ENCODE results near the gene RNF130.

GRCh38 chr5:179991106-179991505, 80.5 kb downstream of the RNF130 start:
- TF ChIP-seq CREB1 (IDR thresholded peaks at IDR 0.05; ENCODE audit: low read depth), result no peak
- no peak for TF ChIP-seq RAD21 (IDR thresholded peaks at IDR 0.05; ENCODE audit: low read depth)
- no peak for TF ChIP-seq MAX (IDR thresholded peaks at IDR 0.05)
- TF ChIP-seq EP300 (IDR thresholded peaks at IDR 0.05; ENCODE audit: borderline replicate concordance), result no peak
- no peak for TF ChIP-seq TEAD4 (IDR thresholded peaks at IDR 0.05)
- TF ChIP-seq CEBPB (IDR thresholded peaks at IDR 0.05), result no peak
- TF ChIP-seq TAF1 (IDR thresholded peaks at IDR 0.05; ENCODE audit: low read depth), result no peak
- no peak for TF ChIP-seq YY1 (IDR thresholded peaks at IDR 0.05; ENCODE audit: low read depth)
- no peak for TF ChIP-seq REST (IDR thresholded peaks at IDR 0.05; ENCODE audit: low read depth)
